A673 (cell line): ENCODE results near the gene FMNL3. TPM values are rescaled to one million over a fixed set of nuclear protein-coding genes. Genes with fewer than 3 reads are reported as not detected.

Experiments used
- BruUV-seq: library from RNA; stranded (reverse); fragments of 400-500 nt; replicated peaks from 2 replicates; lab custom pipeline; 2021; lab: Mats Ljungman, UMichigan
- CTCF ChIA-PET: fragments of 300-600 bp; sonication (Branson Sonifier 250); formaldehyde crosslinking; loops from one replicate; lab custom pipeline; 2022; ENCODE audit warnings: antibody characterized with exemption; lab: Charles Lee
- POLR2A ChIA-PET: fragments of 300-600 bp; sonication (Branson Sonifier 250); formaldehyde crosslinking; loops from one replicate; lab custom pipeline; 2022; ENCODE audit warnings: antibody characterized with exemption; ENCODE audit not compliant: low non-redundant PET; lab: Charles Lee
- DNase-seq: peaks from one replicate; pipeline ENCODE4 v3.0.0-alpha.2; 2015; ENCODE audit warnings: low spot score
- H3K27ac ChIP-seq: fragments of 200-600 bp; sonication (generic); 2 replicates; pipeline ENCODE4 v1.5.1; 2016; ENCODE audit warnings: mixed run types, low read depth, mild to moderate bottlenecking, mixed read lengths, antibody characterized with exemption, low read length; ENCODE audit not compliant: poor library complexity, severe bottlenecking
- H3K27me3 ChIP-seq: fragments of 200-600 bp; sonication (generic); replicated peaks from 2 replicates; pipeline ENCODE4 v1.6.1; 2017; ENCODE audit warnings: mixed run types, low read depth, mild to moderate bottlenecking, mixed read lengths, antibody characterized with exemption, low read length; ENCODE audit not compliant: insufficient read depth, poor library complexity
- H3K36me3 ChIP-seq: fragments of 200-600 bp; sonication (generic); 2 replicates; pipeline ENCODE4 v1.6.1; 2016; ENCODE audit warnings: mixed run types, mild to moderate bottlenecking, mixed read lengths, antibody characterized with exemption, low read length; ENCODE audit not compliant: insufficient read depth, poor library complexity, severe bottlenecking
- H3K4me1 ChIP-seq: fragments of 200-600 bp; sonication (generic); 2 replicates; pipeline ENCODE4 v1.6.1; 2017; ENCODE audit warnings: mixed run types, mild to moderate bottlenecking, mixed read lengths, antibody characterized with exemption, low read length; ENCODE audit not compliant: insufficient read depth, poor library complexity, severe bottlenecking
- H3K4me3 ChIP-seq: fragments of 200-600 bp; sonication (generic); 2 replicates; pipeline ENCODE4 v1.5.1; 2016; ENCODE audit warnings: low read depth, mixed run types, mild to moderate bottlenecking, mixed read lengths, low read length; ENCODE audit not compliant: poor library complexity, severe bottlenecking
- H3K9me3 ChIP-seq: fragments of 200-600 bp; sonication (generic); 2 replicates; pipeline ENCODE4 v1.6.1; 2016; ENCODE audit warnings: mixed run types, low read depth, mild to moderate bottlenecking, mixed read lengths, antibody characterized with exemption, low read length; ENCODE audit not compliant: poor library complexity, severe bottlenecking
- EZH2 ChIP-seq: fragments of 200-600 bp; sonication (generic); IDR thresholded peaks from 2 replicates; pipeline ENCODE4 v1.6.1; 2017; ENCODE audit warnings: borderline replicate concordance, low read depth, mild to moderate bottlenecking, mixed read lengths, antibody characterized with exemption, low read length; ENCODE audit not compliant: poor library complexity, severe bottlenecking
- intact Hi-C: fragments of 100-400 bp; cut with micrococcal nuclease; formaldehyde crosslinking; loops from one replicate; pipeline ENCODE4 v1.10.0; 2022; ENCODE audit not compliant: unreplicated experiment
- total RNA-seq: library from RNA; stranded (reverse); gene quantifications from 2 replicates; pipeline ENCODE4 v1.2.3, GENCODE V29; 2021
- TF ChIP-seq, protein P1 (sequence below): fragments of 300-800, 200-600 bp; sonication (generic); conservative IDR thresholded peaks from 2 replicates; pipeline ENCODE4 v1.5.1; 2017; ENCODE audit warnings: low read depth, mild to moderate bottlenecking, antibody characterized with exemption, low read length, moderate library complexity, mixed read lengths

FMNL3 gene
- total RNA-seq, 1 experiment from 2014 or later, result 22.0 TPM

GRCh38 chr12:49673446-49674317 lies 33.5 kb downstream of the FMNL3 start:
- Histone ChIP-seq H3K36me3 (no peaks in the 10 kb centered on the region), H3K27ac (no peak overlapping the region), H3K4me1 (peaks cover 13% of the 10 kb centered on the region), H3K27me3 (no peaks in the 10 kb centered on the region), H3K9me3 (no peaks in the 10 kb centered on the region), H3K4me3 (no peak overlapping the region)
- no TSS peak for BruUV-seq
- intact Hi-C loops, result no loop called here
- TF ChIP-seq, protein P1, sequence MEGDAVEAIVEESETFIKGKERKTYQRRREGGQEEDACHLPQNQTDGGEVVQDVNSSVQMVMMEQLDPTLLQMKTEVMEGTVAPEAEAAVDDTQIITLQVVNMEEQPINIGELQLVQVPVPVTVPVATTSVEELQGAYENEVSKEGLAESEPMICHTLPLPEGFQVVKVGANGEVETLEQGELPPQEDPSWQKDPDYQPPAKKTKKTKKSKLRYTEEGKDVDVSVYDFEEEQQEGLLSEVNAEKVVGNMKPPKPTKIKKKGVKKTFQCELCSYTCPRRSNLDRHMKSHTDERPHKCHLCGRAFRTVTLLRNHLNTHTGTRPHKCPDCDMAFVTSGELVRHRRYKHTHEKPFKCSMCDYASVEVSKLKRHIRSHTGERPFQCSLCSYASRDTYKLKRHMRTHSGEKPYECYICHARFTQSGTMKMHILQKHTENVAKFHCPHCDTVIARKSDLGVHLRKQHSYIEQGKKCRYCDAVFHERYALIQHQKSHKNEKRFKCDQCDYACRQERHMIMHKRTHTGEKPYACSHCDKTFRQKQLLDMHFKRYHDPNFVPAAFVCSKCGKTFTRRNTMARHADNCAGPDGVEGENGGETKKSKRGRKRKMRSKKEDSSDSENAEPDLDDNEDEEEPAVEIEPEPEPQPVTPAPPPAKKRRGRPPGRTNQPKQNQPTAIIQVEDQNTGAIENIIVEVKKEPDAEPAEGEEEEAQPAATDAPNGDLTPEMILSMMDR, result no peak
- TF ChIP-seq EZH2, result no peak
- ChIA-PET POLR2A (no interaction called here), CTCF (no interaction called here)
- DNase-seq, result no peak

GRCh38 chr12:49672301-49673217 lies 34.6 kb downstream of the FMNL3 start:
- no peaks in the 10 kb centered on the region for H3K9me3 ChIP-seq
- H3K27ac ChIP-seq, result peak overlapping the region; percentile 61
- POLR2A ChIA-PET, result no interaction called here
- BruUV-seq, result no TSS peak
- no peak for DNase-seq
- CTCF ChIA-PET, result no interaction called here
- no peak overlapping the region for H3K4me3 ChIP-seq
- intact Hi-C loops, result no loop called here
- peaks cover 13% of the 10 kb centered on the region for H3K4me1 ChIP-seq
- TF ChIP-seq, protein P1, result no peak
- TF ChIP-seq EZH2, result no peak
- H3K27me3 ChIP-seq, result no peaks in the 10 kb centered on the region
- H3K36me3 ChIP-seq, result no peaks in the 10 kb centered on the region

DNA sequence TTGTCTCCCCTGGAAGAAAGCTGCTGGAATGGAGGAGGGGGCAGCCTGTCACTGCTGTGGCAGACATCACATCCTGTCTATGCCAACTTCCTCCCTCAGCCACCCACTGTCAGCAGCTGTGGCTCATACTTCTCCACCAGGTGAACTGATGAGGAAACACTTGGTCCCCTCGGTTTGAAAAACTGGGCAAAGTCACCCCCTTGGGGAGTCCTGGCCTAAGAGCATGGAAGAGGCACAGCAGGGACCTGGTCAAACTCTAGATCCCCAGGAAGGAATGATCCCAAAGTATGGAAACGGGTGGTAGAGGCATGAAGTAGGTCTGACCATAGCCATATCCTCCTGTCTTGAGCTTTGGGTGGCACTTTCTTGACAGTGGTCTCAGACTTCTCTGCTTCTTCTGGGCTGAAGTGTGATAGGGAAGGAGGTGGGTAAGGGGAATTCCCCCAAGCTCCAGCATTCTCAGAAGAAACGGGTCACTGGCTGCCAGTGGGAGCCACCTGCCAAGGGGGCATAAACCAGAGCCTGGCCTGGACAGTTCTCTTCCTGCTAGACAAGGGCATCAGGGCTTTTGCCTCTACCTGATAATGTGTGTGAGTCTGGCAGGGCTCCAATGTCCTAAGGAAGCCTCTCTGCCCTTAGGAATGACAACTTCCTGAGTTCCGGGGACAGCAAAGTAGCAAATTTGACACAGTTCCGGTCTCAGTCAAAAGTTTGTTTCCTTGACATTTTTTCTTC lies 36.0 kb downstream of the FMNL3 start:
- no peaks in the 10 kb centered on the region for H3K27me3 ChIP-seq
- H3K36me3 ChIP-seq, result no peaks in the 10 kb centered on the region
- intact Hi-C loops, result no loop called here
- ChIA-PET POLR2A (interaction anchor here (0.8 kb wide), 1 partner anchor 87 kb away, joined by 3 read pairs; no protein-coding TSS in a partner anchor), CTCF (no interaction called here)
- no peak for TF ChIP-seq EZH2
- TF ChIP-seq, protein P1, result no peak
- H3K9me3 ChIP-seq, result no peaks in the 10 kb centered on the region
- DNase-seq, result no peak
- H3K27ac ChIP-seq, result peak overlapping the region; percentile 61
- peaks cover 13% of the 10 kb centered on the region for H3K4me1 ChIP-seq
- BruUV-seq, result no TSS peak
- H3K4me3 ChIP-seq, result no peak overlapping the region
